ENCODE data around the gene COL4A3. TPM values are rescaled to one million over a fixed set of nuclear protein-coding genes. Genes with fewer than 3 reads are reported as not detected.

COL4A3 gene
- 10 to 100 TPM in 2 of 4 donors, 1 to 10 TPM in 1, under 1 TPM in 1; under 0.01 to 67.7 (median 10.2) TPM for total RNA-seq

- H3K27ac ChIP-seq, result peak within 1 kb of the TSS; percentile 38 to 90 (median 61)
- peaks cover 0 to 19% (median 1%) of the 10 kb centered on the region in 4 donors for H3K4me1 ChIP-seq
- peaks cover 0 to 13% of the 10 kb centered on the region in 2 donors for H3K27me3 ChIP-seq
- H3K4me3 ChIP-seq, result peak within 1 kb of the TSS; percentile 49 to 58 (median 56)
- H3K36me3 ChIP-seq, result no peaks in the 10 kb centered on the region
- H3K9me3 ChIP-seq, result no peaks in the 10 kb centered on the region
- TF ChIP-seq CTCF (IDR thresholded peaks at IDR 0.05) (no peak), POLR2A (IDR thresholded peaks at IDR 0.05) (no peak)
- peak; percentile 54 to 74 (median 59) for DNase-seq
Measured at GRCh38 chr2:227163998-227164762, at the start of gene COL4A3, which contains the start of gene COL4A4. TSS of gene COL4A3 (plus strand) at chr2:227164624. CDS start at chr2:227164727, 103 bp downstream. TSS of gene COL4A4 (minus strand) at chr2:227164205. CDS start at chr2:227147483, 16,722 bp downstream.

GRCh38 chr2:227115761-227116160, 48.7 kb upstream of the COL4A3 start:
- TF ChIP-seq POLR2A (IDR thresholded peaks at IDR 0.05) (no peak), CTCF (IDR thresholded peaks at IDR 0.05) (no peak)
- no peaks in the 10 kb centered on the region for H3K9me3 ChIP-seq
- no peak for DNase-seq

GRCh38 chr2:227117027-227117426, 47.4 kb upstream of the COL4A3 start:
- no peaks in the 10 kb centered on the region for H3K9me3 ChIP-seq
- TF ChIP-seq CTCF (IDR thresholded peaks at IDR 0.05) (no peak), POLR2A (IDR thresholded peaks at IDR 0.05) (no peak)

More at GRCh38 chr2:227115761-227116160, 48.7 kb upstream of the COL4A3 start:
- H3K36me3 ChIP-seq, result no peaks in the 10 kb centered on the region
- no peak overlapping the region for H3K4me3 ChIP-seq
- H3K27ac ChIP-seq, result no peak overlapping the region
- no peaks in the 10 kb centered on the region for H3K4me1 ChIP-seq
- H3K27me3 ChIP-seq, result no peaks in the 10 kb centered on the region

GRCh38 chr2:227117852-227118251, 46.6 kb upstream of the COL4A3 start:
- H3K4me1 ChIP-seq, result no peaks in the 10 kb centered on the region
- TF ChIP-seq CTCF (IDR thresholded peaks at IDR 0.05), result no peak
- no peak overlapping the region for H3K27ac ChIP-seq
- H3K36me3 ChIP-seq, result no peaks in the 10 kb centered on the region
- no peak overlapping the region for H3K4me3 ChIP-seq
- H3K27me3 ChIP-seq, result no peaks in the 10 kb centered on the region
- no peak for DNase-seq
- H3K9me3 ChIP-seq, result no peaks in the 10 kb centered on the region

More at GRCh38 chr2:227117027-227117426, 47.4 kb upstream of the COL4A3 start:
- H3K27me3 ChIP-seq, result no peaks in the 10 kb centered on the region
- no peak overlapping the region for H3K27ac ChIP-seq
- no peaks in the 10 kb centered on the region for H3K4me1 ChIP-seq
- no peaks in the 10 kb centered on the region for H3K36me3 ChIP-seq
- DNase-seq, result no peak
- no peak overlapping the region for H3K4me3 ChIP-seq

GRCh38 chr2:227118353-227118752, 46.1 kb upstream of the COL4A3 start:
- TF ChIP-seq POLR2A (IDR thresholded peaks at IDR 0.05) (no peak), CTCF (IDR thresholded peaks at IDR 0.05) (no peak)
- no peak overlapping the region for H3K4me3 ChIP-seq
- no peak for DNase-seq
- H3K9me3 ChIP-seq, result no peaks in the 10 kb centered on the region
- H3K4me1 ChIP-seq, result no peaks in the 10 kb centered on the region
- no peaks in the 10 kb centered on the region for H3K36me3 ChIP-seq
- no peaks in the 10 kb centered on the region for H3K27me3 ChIP-seq
- H3K27ac ChIP-seq, result no peak overlapping the region

All from Peyer's patch (tissue), 4 donors.